ENCODE results near the gene ATP5F1D.

ATP5F1D gene

DNA sequence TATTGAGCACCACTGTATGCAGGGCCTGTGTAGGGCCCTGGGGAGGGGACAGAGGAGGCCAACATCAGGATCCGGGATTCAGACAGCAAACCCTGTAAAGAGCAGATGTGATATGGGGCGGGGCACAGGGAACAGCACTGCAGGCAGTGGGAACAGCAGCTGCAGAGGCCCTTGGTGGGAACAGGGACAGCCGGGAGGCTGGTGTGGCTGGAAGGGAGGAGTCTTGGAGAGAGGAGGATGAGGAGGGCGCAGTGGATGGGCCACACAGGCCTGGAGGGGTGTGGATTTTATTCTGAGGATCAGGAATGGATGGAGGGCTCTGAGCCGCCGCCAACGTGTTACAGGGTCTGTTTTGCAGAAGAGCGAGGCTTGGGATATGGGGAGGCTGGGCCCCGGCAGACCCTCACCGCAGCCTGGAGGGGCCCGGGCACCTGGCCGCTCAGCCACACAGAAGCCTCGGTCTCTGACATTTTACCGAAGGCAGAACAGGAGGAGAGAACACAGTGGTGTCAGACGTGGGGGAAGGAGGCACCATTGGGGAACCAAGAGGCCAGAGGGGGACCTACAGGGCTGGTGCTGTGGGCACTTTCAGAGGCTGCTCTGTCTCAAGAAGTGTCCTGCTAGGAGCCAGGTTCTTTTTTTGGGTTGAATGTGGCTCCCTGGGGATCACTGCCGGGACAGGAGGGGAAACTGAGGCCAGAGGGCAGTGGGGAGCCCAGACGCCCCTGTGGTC is 51.0 kb downstream of the ATP5F1D start:
- H3K4me3 ChIP-seq (replicated peaks; ENCODE audit: low read depth, low read length) = no peak overlapping the region
- TF ChIP-seq, protein P1, sequence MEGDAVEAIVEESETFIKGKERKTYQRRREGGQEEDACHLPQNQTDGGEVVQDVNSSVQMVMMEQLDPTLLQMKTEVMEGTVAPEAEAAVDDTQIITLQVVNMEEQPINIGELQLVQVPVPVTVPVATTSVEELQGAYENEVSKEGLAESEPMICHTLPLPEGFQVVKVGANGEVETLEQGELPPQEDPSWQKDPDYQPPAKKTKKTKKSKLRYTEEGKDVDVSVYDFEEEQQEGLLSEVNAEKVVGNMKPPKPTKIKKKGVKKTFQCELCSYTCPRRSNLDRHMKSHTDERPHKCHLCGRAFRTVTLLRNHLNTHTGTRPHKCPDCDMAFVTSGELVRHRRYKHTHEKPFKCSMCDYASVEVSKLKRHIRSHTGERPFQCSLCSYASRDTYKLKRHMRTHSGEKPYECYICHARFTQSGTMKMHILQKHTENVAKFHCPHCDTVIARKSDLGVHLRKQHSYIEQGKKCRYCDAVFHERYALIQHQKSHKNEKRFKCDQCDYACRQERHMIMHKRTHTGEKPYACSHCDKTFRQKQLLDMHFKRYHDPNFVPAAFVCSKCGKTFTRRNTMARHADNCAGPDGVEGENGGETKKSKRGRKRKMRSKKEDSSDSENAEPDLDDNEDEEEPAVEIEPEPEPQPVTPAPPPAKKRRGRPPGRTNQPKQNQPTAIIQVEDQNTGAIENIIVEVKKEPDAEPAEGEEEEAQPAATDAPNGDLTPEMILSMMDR (IDR thresholded peaks at IDR 0.05; ENCODE audit: low read depth, low read length, missing control alignments) = no peak
- no peak for DNase-seq (ENCODE audit: extremely low read depth, low read depth)

DNA sequence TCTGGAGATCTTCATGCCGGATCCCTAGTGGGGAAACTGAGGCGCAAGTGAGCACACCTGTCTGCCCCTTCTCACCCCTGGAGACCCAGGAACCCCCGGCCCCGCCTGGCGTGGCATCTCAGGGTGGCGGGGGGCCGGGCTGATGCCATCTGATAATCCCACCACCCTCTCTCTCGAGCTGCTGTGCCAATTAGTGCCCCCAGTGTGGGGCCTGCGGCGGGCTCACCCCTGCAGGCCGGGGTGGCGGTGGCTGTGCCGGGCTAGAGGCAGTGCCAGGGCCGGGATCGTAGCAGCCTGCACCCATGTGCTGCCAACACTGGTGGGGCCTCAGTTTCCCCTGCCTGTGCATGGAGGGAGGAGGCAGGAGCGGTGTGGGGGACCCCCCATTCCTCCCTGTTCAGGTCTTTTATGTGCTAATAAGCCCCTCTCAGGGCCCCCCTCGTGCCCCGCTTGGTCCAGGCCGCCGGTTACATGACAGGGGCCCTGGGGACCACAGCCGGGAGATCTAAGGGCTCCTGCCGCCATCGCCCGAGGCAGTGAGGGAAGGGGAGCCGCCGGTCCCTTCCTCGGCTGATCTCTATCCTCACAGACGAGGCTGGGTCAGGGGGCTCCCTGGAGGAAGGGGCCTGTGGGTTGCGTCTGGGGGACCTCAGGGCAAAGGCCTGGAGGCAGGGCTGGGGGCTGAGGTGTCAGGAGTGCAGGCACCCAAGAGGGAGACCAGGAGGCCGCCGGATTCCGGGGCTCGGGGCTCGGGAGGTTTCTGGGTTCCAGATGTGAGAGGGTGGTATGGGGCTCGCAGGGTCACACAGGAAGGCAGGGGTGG is 52.4 kb downstream of the ATP5F1D start:
- TF ChIP-seq, protein P1 (IDR thresholded peaks at IDR 0.05; ENCODE audit: low read depth, low read length, missing control alignments) = no peak
- no peak for DNase-seq (ENCODE audit: extremely low read depth, low read depth)
- no peak overlapping the region for H3K4me3 ChIP-seq (replicated peaks; ENCODE audit: low read depth, low read length)
